Duodenal mucosa (tissue), 2 donors: ENCODE measurements around the gene SLC35A2.
"Not testable (repeated sequence)": the region's sequence is repeated elsewhere in the genome, so short reads cannot be mapped to it uniquely, and the experiment has no call there.

Experiments
- H3K27ac ChIP-seq: one replicate; pipeline ENCODE4 v1.7.0; 2013; ENCODE audit warnings: low read depth, low read length
- H3K27me3 ChIP-seq, 2 donors: one replicate each; pipeline ENCODE4 v1.7.0; 2013; ENCODE audit warnings: low read length in 2 of 2, control low read depth in 1 of 2; ENCODE audit not compliant: insufficient read depth in 2 of 2, control insufficient read depth in 1 of 2
- H3K36me3 ChIP-seq, 2 donors: one replicate each; pipeline ENCODE4 v1.7.0; 2013; ENCODE audit warnings: low read length in 2 of 2, control low read depth in 1 of 2; ENCODE audit not compliant: insufficient read depth in 2 of 2, control insufficient read depth in 1 of 2
- H3K4me1 ChIP-seq, 2 donors: one replicate each; pipeline ENCODE4 v1.7.0; 2013; ENCODE audit warnings: low read length in 2 of 2, control low read depth in 1 of 2; ENCODE audit not compliant: insufficient read depth in 2 of 2, control insufficient read depth in 1 of 2
- H3K4me3 ChIP-seq, 2 donors: one replicate each; pipeline ENCODE4 v1.7.0; 2013; ENCODE audit warnings: low read length in 2 of 2, low read depth in 1 of 2
- H3K9ac ChIP-seq, 2 donors: one replicate each; pipeline ENCODE4 v1.7.0; 2013; ENCODE audit warnings: low read length in 2 of 2, low read depth in 1 of 2
- H3K9me3 ChIP-seq, 2 donors: one replicate each; pipeline ENCODE4 v1.7.0; 2013; ENCODE audit warnings: low read length in 2 of 2, control low read depth in 1 of 2; ENCODE audit not compliant: control insufficient read depth in 1 of 2

Gene SLC35A2

GRCh38 chrX:48854121-48854804 lies 57.2 kb downstream of the SLC35A2 start:
- H3K27ac ChIP-seq, H3K4me3 ChIP-seq, H3K4me1 ChIP-seq, H3K36me3 ChIP-seq, H3K9me3 ChIP-seq, H3K9ac ChIP-seq, H3K27me3 ChIP-seq: not testable (repeated sequence)

- H3K27me3 ChIP-seq, H3K4me3 ChIP-seq, H3K9ac ChIP-seq, H3K36me3 ChIP-seq, H3K4me1 ChIP-seq, H3K27ac ChIP-seq, H3K9me3 ChIP-seq: not testable (repeated sequence)
These were observed 58.0 kb downstream of the SLC35A2 start for GRCh38 chrX:48853494-48853893.
